Activated naive CD4-positive, alpha-beta T cell treated with anti-CD3 and anti-CD28 coated beads, Interleukin-2, amount 50 U/mL, for 16 hours (primary cell): Measurements from ENCODE around the gene ADGRG7.
"Not testable (repeated sequence)": the region's sequence is repeated elsewhere in the genome, so short reads cannot be mapped to it uniquely, and the experiment has no call there.

ENCODE experiments used
- DNase-seq: peaks from one replicate; pipeline ENCODE4 v3.0.0-alpha.2; 2020

The ADGRG7 gene

GRCh38 chr3:100609305-100609704, at the start of gene ADGRG7:
Gene ADGRG7 (plus strand): TSS chr3:100609601. CDS start chr3:100609857, 256 bp downstream.
- no peak for DNase-seq

- DNase-seq, result no peak
Measured at GRCh38 chr3:100560426-100560825, 49.0 kb upstream of the ADGRG7 start.

- no peak for DNase-seq
Measured at GRCh38 chr3:100561459-100562158, 47.8 kb upstream of the ADGRG7 start.

GRCh38 chr3:100562224-100562857, 47.1 kb upstream of the ADGRG7 start:
- no peak for DNase-seq

GRCh38 chr3:100563228-100563627, 46.2 kb upstream of the ADGRG7 start:
- DNase-seq, result no peak

GRCh38 chr3:100563652-100564211, 45.7 kb upstream of the ADGRG7 start:
- DNase-seq, result no peak

- DNase-seq, result no peak
Measured at GRCh38 chr3:100570811-100571210, 38.6 kb upstream of the ADGRG7 start.

GRCh38 chr3:100574536-100574935, 34.9 kb upstream of the ADGRG7 start:
- DNase-seq, result no peak

GRCh38 chr3:100575704-100576103, 33.7 kb upstream of the ADGRG7 start:
- no peak for DNase-seq

- no peak for DNase-seq
Measured at GRCh38 chr3:100577382-100578008, 31.9 kb upstream of the ADGRG7 start.

- no peak for DNase-seq
Measured at GRCh38 chr3:100578646-100579045, 30.8 kb upstream of the ADGRG7 start.

- no peak for DNase-seq
Measured at GRCh38 chr3:100580147-100580546, 29.3 kb upstream of the ADGRG7 start.

- DNase-seq, result no peak
Measured at GRCh38 chr3:100581650-100582049, 27.8 kb upstream of the ADGRG7 start.

GRCh38 chr3:100582157-100582556, 27.2 kb upstream of the ADGRG7 start:
- DNase-seq, result not testable (repeated sequence)

GRCh38 chr3:100584101-100584660, 25.2 kb upstream of the ADGRG7 start:
- DNase-seq, result no peak

- no peak for DNase-seq
Measured at GRCh38 chr3:100586832-100587231, 22.6 kb upstream of the ADGRG7 start.

- DNase-seq, result no peak
Measured at GRCh38 chr3:100588251-100588650, 21.1 kb upstream of the ADGRG7 start.

GRCh38 chr3:100590114-100590839, 19.1 kb upstream of the ADGRG7 start:
- peak; percentile 46 for DNase-seq

GRCh38 chr3:100590840-100591147, 18.6 kb upstream of the ADGRG7 start:
- no peak for DNase-seq

GRCh38 chr3:100591411-100591810, 18.0 kb upstream of the ADGRG7 start:
- DNase-seq, result no peak

- no peak for DNase-seq
Measured at GRCh38 chr3:100600181-100601042, 9.0 kb upstream of the ADGRG7 start.
